MCF 10A (cell line): ENCODE measurements around the gene STC2. TPM values are rescaled to one million over a fixed set of nuclear protein-coding genes. Genes with fewer than 3 reads are reported as not detected.

ENCODE experiments used
- BruUV-seq: library from RNA; stranded (reverse); fragments of 400-500 nt; replicated peaks from 2 replicates; lab custom pipeline; 2021; lab: Mats Ljungman, UMichigan
- CTCF ChIA-PET: fragments of 300-600 bp; sonication (Branson Sonifier 250); formaldehyde crosslinking; extraction: SDS; loops from one replicate; lab custom pipeline; 2021; ENCODE audit warnings: antibody characterized with exemption, inconsistent platforms; lab: Yijun Ruan, JAX
- POLR2A ChIA-PET: fragments of 300-600, 350-650 bp; sonication (Branson Sonifier 250); formaldehyde crosslinking; extraction: SDS; loops from one replicate; lab custom pipeline; 2020; ENCODE audit warnings: antibody characterized with exemption, inconsistent platforms; lab: Yijun Ruan, JAX
- DNase-seq: peaks from one replicate; pipeline ENCODE4 v3.0.0-alpha.2; 2018; ENCODE audit not compliant: unreplicated experiment
- H3K27ac Mint-ChIP-seq: one replicate; pipeline ENCODE4 v1.8.0; 2022; ENCODE audit warnings: mild to moderate bottlenecking, low read depth, mixed read lengths; ENCODE audit not compliant: unreplicated experiment
- H3K27me3 Mint-ChIP-seq: one replicate; pipeline ENCODE4 v1.8.0; 2022; ENCODE audit warnings: mixed read lengths; ENCODE audit not compliant: insufficient read depth, unreplicated experiment
- H3K36me3 Mint-ChIP-seq: one replicate; pipeline ENCODE4 v1.8.0; 2022; ENCODE audit warnings: mild to moderate bottlenecking, moderate library complexity, mixed read lengths; ENCODE audit not compliant: insufficient read depth, unreplicated experiment
- H3K4me1 Mint-ChIP-seq: one replicate; pipeline ENCODE4 v1.8.0; 2022; ENCODE audit warnings: mixed read lengths; ENCODE audit not compliant: insufficient read depth, unreplicated experiment
- H3K4me3 Mint-ChIP-seq: one replicate; pipeline ENCODE4 v1.8.0; 2022; ENCODE audit warnings: mild to moderate bottlenecking, moderate library complexity, mixed read lengths; ENCODE audit not compliant: unreplicated experiment
- H3K9me3 Mint-ChIP-seq: one replicate; pipeline ENCODE4 v1.8.0; 2022; ENCODE audit warnings: mixed read lengths; ENCODE audit not compliant: unreplicated experiment
- intact Hi-C: fragments of 100-400 bp; cut with micrococcal nuclease; formaldehyde crosslinking; loops from 2 replicates; pipeline ENCODE4 v1.14.1; 2022
- total RNA-seq: library from RNA; stranded (reverse); gene quantifications from 2 replicates; pipeline ENCODE4 v1.2.3, GENCODE V29; 2022
- TF ChIP-seq, protein P1 (sequence below): fragments of 200-600 bp; IDR thresholded peaks from one replicate; pipeline ENCODE4 v1.8.0; 2022; ENCODE audit warnings: antibody characterized with exemption, mild to moderate bottlenecking; ENCODE audit not compliant: unreplicated experiment

Gene STC2
- total RNA-seq, 1 experiment from 2014 or later, result 414 TPM

DNA sequence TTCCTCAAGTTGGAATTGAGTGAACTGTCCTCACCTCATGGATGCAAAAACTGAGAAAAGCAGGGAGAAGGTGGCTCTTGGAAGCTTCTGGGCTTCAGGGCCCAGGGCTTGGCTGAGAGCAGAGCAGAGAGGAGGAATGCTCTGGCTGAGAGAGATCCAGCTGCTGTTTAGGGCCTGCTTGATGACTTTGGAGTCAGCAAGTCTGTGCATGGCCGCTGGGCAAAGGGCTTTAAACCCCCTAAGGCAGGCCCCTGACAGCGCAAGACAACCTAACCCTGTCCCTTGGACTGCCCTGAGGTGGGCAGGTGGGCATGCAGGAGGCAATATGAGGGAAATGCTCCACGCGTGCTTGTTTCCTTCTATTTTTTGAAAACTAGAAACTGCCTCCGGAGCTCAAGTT lies 8.6 kb downstream of the STC2 start:
- Mint-ChIP-seq H3K9me3 (no peaks in the 10 kb centered on the region), H3K4me3 (no peak overlapping the region), H3K27ac (peak overlapping the region; percentile 19), H3K4me1 (peaks cover 38% of the 10 kb centered on the region), H3K36me3 (peaks cover 98% of the 10 kb centered on the region), H3K27me3 (no peaks in the 10 kb centered on the region)
- no TSS peak for BruUV-seq
- ChIA-PET POLR2A (interaction anchor here (1.4 to 2.7 kb wide), 2 partner anchors 9 to 27 kb away, joined by 3 to 13 read pairs; partner anchors contain the start of gene STC2), CTCF (interaction anchor here (0.6 to 3.8 kb wide), 7 partner anchors 9 to 665 kb away, joined by 3 to 25 read pairs (median 6); partner anchors contain the start of gene STC2)
- no peak for DNase-seq
- intact Hi-C loops, result loop anchor here (10.0 kb wide), 1 partner anchor 445 kb away; no protein-coding TSS in a partner anchor
- TF ChIP-seq, protein P1, sequence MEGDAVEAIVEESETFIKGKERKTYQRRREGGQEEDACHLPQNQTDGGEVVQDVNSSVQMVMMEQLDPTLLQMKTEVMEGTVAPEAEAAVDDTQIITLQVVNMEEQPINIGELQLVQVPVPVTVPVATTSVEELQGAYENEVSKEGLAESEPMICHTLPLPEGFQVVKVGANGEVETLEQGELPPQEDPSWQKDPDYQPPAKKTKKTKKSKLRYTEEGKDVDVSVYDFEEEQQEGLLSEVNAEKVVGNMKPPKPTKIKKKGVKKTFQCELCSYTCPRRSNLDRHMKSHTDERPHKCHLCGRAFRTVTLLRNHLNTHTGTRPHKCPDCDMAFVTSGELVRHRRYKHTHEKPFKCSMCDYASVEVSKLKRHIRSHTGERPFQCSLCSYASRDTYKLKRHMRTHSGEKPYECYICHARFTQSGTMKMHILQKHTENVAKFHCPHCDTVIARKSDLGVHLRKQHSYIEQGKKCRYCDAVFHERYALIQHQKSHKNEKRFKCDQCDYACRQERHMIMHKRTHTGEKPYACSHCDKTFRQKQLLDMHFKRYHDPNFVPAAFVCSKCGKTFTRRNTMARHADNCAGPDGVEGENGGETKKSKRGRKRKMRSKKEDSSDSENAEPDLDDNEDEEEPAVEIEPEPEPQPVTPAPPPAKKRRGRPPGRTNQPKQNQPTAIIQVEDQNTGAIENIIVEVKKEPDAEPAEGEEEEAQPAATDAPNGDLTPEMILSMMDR, result no peak

DNA sequence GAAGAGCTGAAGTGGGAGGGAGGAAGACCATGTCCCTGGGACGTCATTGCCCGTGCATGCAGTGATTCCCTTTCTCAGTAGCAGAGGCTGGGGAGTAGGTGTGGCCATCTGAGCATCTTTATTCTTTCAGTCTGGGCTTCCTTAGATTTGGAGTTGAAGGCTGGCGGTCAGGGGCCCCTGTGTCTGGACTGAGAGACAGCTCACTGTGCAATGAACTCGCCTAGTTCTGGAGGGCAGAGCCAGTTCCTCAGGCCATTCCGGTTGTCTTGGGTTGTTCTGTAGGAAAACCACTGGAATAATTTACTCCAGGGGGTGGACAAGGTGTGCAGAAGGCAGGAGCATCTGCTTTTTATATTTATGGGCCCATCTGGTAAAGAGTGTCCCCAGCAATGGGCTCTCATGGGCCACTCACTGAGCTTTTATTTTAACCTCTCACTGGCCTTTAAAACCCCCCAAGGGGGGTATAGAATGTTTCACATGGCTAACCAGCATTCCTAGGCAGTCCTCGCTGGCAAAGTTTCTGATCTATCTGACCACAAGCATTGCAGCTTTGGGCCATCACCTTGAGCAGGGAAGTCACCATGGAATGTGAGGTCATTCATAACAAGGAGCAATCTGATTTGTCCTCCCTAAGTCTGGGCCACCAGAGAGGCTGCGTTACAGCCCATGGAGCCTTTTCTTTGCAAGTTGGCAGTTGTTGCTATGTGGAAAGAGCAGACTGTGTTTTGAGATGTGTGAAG lies 9.2 kb downstream of the STC2 start:
- TF ChIP-seq, protein P1, result no peak
- Mint-ChIP-seq H3K4me1 (peaks cover 32% of the 10 kb centered on the region), H3K27me3 (no peaks in the 10 kb centered on the region), H3K27ac (peak overlapping the region; percentile 19), H3K9me3 (no peaks in the 10 kb centered on the region), H3K36me3 (peaks cover 92% of the 10 kb centered on the region), H3K4me3 (no peak overlapping the region)
- ChIA-PET POLR2A (interaction anchor here (0.7 to 2.7 kb wide), 2 partner anchors 9 to 15 kb away, joined by 3 to 13 read pairs; partner anchors contain the start of gene STC2), CTCF (interaction anchor here (1.2 to 3.8 kb wide), 4 partner anchors 9 to 254 kb away, joined by 4 to 13 read pairs (median 6); partner anchors contain the start of gene STC2)
- DNase-seq, result no peak
- intact Hi-C loops, result no loop called here
- no TSS peak for BruUV-seq

- Mint-ChIP-seq H3K4me1 (peaks cover 26% of the 10 kb centered on the region), H3K27me3 (no peaks in the 10 kb centered on the region), H3K27ac (peak overlapping the region; percentile 78), H3K9me3 (no peaks in the 10 kb centered on the region), H3K36me3 (peaks cover 85% of the 10 kb centered on the region), H3K4me3 (no peak overlapping the region)
- intact Hi-C loops, result no loop called here
- ChIA-PET POLR2A (interaction anchor here (0.7 to 2.7 kb wide), 2 partner anchors 10 to 14 kb away, joined by 3 to 13 read pairs; partner anchors contain the start of gene STC2), CTCF (interaction anchor here (0.5 to 3.8 kb wide), 4 partner anchors 14 to 255 kb away, joined by 3 to 13 read pairs (median 4); no protein-coding TSS in a partner anchor)
- TF ChIP-seq, protein P1, result no peak
- BruUV-seq, result no TSS peak
- no peak for DNase-seq
These were observed 9.9 kb downstream of the STC2 start for GRCh38 chr5:173318330-173318729.

GRCh38 chr5:173317852-173318251 lies 10.4 kb downstream of the STC2 start:
- intact Hi-C loops, result no loop called here
- Mint-ChIP-seq H3K27ac (peak overlapping the region; percentile 78), H3K36me3 (peaks cover 80% of the 10 kb centered on the region), H3K27me3 (no peaks in the 10 kb centered on the region), H3K4me3 (no peak overlapping the region), H3K4me1 (peaks cover 26% of the 10 kb centered on the region), H3K9me3 (no peaks in the 10 kb centered on the region)
- BruUV-seq, result no TSS peak
- CTCF ChIA-PET, result interaction anchor here (0.5 to 1.1 kb wide), 3 partner anchors 14 to 256 kb away, joined by 3 to 4 read pairs (median 3); no protein-coding TSS in a partner anchor
- TF ChIP-seq, protein P1, result no peak
- DNase-seq, result no peak
- POLR2A ChIA-PET, result interaction anchor here (2.7 kb wide), 1 partner anchor 11 kb away, joined by 13 read pairs; the partner anchor contains the start of gene STC2
